Neural cell (in vitro differentiated cells): ENCODE data around the gene SPOCK1. TPM values are rescaled to one million over a fixed set of nuclear protein-coding genes. Genes with fewer than 3 reads are reported as not detected.

ENCODE experiments used
- H2AFZ ChIP-seq: fragments of 200-600, 300-800 bp; sonication (generic), shearing (Covaris generic); 2 replicates; pipeline ENCODE4 v1.6.0; 2014; ENCODE audit warnings: low read depth, mild to moderate bottlenecking, antibody characterized with exemption, low read length, moderate library complexity
- H3F3A ChIP-seq: fragments of 200-600 bp; shearing (Covaris generic); 2 replicates; pipeline ENCODE4 v1.6.1; 2016; ENCODE audit warnings: mild to moderate bottlenecking, moderate library complexity, mixed read lengths, antibody characterized with exemption, low read length; ENCODE audit not compliant: insufficient read depth, poor library complexity, severe bottlenecking
- H3K27ac ChIP-seq: fragments of 200-600, 300-800 bp; sonication (generic), shearing (Covaris generic); 2 replicates; pipeline ENCODE4 v1.5.1; 2014; ENCODE audit warnings: mild to moderate bottlenecking, low read length, moderate library complexity
- H3K27me3 ChIP-seq: fragments of 300-800, 200-600 bp; sonication (generic), shearing (Covaris generic); 2 replicates; pipeline ENCODE4 v1.6.0; 2014; ENCODE audit warnings: mild to moderate bottlenecking, low read depth, low read length, moderate library complexity; ENCODE audit not compliant: insufficient read depth
- H3K36me3 ChIP-seq: fragments of 300-800, 200-600 bp; sonication (generic), shearing (Covaris generic); 2 replicates; pipeline ENCODE4 v1.5.1; 2014; ENCODE audit warnings: mild to moderate bottlenecking, antibody characterized with exemption, low read length, moderate library complexity; ENCODE audit not compliant: insufficient read depth
- H3K4me2 ChIP-seq: fragments of 300-800, 200-600 bp; sonication (generic), shearing (Covaris generic); 2 replicates; pipeline ENCODE4 v1.6.0; 2014; ENCODE audit warnings: mild to moderate bottlenecking, low read length
- H3K4me3 ChIP-seq: fragments of 300-800, 200-600 bp; sonication (generic), shearing (Covaris generic); 2 replicates; pipeline ENCODE4 v1.5.1; 2014; ENCODE audit warnings: mild to moderate bottlenecking, low read length, moderate library complexity
- H3K79me2 ChIP-seq: fragments of 200-600 bp; shearing (Covaris generic); replicated peaks from 2 replicates; pipeline ENCODE4 v1.6.0; 2014; ENCODE audit warnings: mild to moderate bottlenecking, low read length, moderate library complexity; ENCODE audit not compliant: insufficient read depth
- H3K9ac ChIP-seq: fragments of 300-800, 200-600 bp; sonication (generic), shearing (Covaris generic); 2 replicates; pipeline ENCODE4 v1.6.1; 2016; ENCODE audit warnings: mild to moderate bottlenecking, low read length, mixed read lengths
- H3K9me2 ChIP-seq: fragments of 200-600 bp; shearing (Covaris generic); 2 replicates; pipeline ENCODE4 v1.6.1; 2016; ENCODE audit warnings: mild to moderate bottlenecking, low read length, mixed read lengths; ENCODE audit not compliant: insufficient read depth
- H3K9me3 ChIP-seq: fragments of 200-600, 300-800 bp; sonication (generic), shearing (Covaris generic); 2 replicates; pipeline ENCODE4 v1.6.1; 2016; ENCODE audit warnings: mild to moderate bottlenecking, mixed run types, low read length, moderate library complexity, mixed read lengths
- H4K20me1 ChIP-seq: fragments of 200-600 bp; shearing (Covaris generic); 2 replicates; pipeline ENCODE4 v1.6.1; 2016; ENCODE audit warnings: mild to moderate bottlenecking, mixed run types; ENCODE audit not compliant: insufficient read depth
- CTCF ChIP-seq: fragments of 450-650 bp; IDR thresholded peaks from 2 replicates; pipeline ENCODE4 v1.5.1; 2014; ENCODE audit warnings: antibody characterized with exemption, mild to moderate bottlenecking, moderate library complexity; ENCODE audit not compliant: poor library complexity, severe bottlenecking
- EP300 ChIP-seq: fragments of 450-650 bp; conservative IDR thresholded peaks from 2 replicates; pipeline ENCODE4 v1.6.1; 2014; ENCODE audit warnings: antibody characterized with exemption, mild to moderate bottlenecking, moderate library complexity; ENCODE audit not compliant: poor library complexity, severe bottlenecking
- EZH2 ChIP-seq: fragments of 200-600, 300-800 bp; shearing (Covaris generic), sonication (generic); IDR thresholded peaks from 2 replicates; pipeline ENCODE4 v1.6.1; 2014; ENCODE audit warnings: antibody characterized with exemption, low read length, borderline replicate concordance, mild to moderate bottlenecking; ENCODE audit not compliant: insufficient read depth, poor library complexity, severe bottlenecking
- MXI1 ChIP-seq: fragments of 450-650 bp; conservative IDR thresholded peaks from 2 replicates; pipeline ENCODE4 v1.6.1; 2014; ENCODE audit warnings: antibody characterized with exemption, mild to moderate bottlenecking; ENCODE audit not compliant: poor library complexity, severe bottlenecking
- POLR2AphosphoS5 ChIP-seq: IDR thresholded peaks from 2 replicates; pipeline ENCODE4 v1.6.1; 2012
- RAD21 ChIP-seq: fragments of 450-650 bp; conservative IDR thresholded peaks from 2 replicates; pipeline ENCODE4 v1.6.1; 2014; ENCODE audit warnings: antibody characterized with exemption, mild to moderate bottlenecking, moderate library complexity
- REST ChIP-seq: IDR thresholded peaks from 2 replicates; pipeline ENCODE4 v1.6.1; 2012; ENCODE audit warnings: borderline replicate concordance
- SMC3 ChIP-seq: fragments of 450-650 bp; conservative IDR thresholded peaks from 2 replicates; pipeline ENCODE4 v1.6.1; 2014; ENCODE audit warnings: antibody characterized with exemption, mild to moderate bottlenecking, moderate library complexity; ENCODE audit not compliant: poor library complexity
- TAF1 ChIP-seq: IDR thresholded peaks from 2 replicates; pipeline ENCODE4 v1.6.1; 2012; ENCODE audit warnings: low read depth
- polyA plus RNA-seq: library from polyadenylated mRNA; depleted of rRNA; stranded (reverse); fragments of >200 nt; gene quantifications from 2 replicates; pipeline ENCODE4 v1.2.3, GENCODE V29; 2014

The SPOCK1 gene
- polyA plus RNA-seq, 1 donor from 2014 or later, result 33.6 TPM

- H3K9me2 ChIP-seq, result no peaks in the 10 kb centered on the region
- H3K4me3 ChIP-seq, result no peak overlapping the region
- no peaks in the 10 kb centered on the region for H3K27me3 ChIP-seq
- H3K9me3 ChIP-seq, result no peaks in the 10 kb centered on the region
- no peak overlapping the region for H3K27ac ChIP-seq
- no peaks in the 10 kb centered on the region for H3F3A ChIP-seq
- no peak overlapping the region for H2AFZ ChIP-seq
- no peaks in the 10 kb centered on the region for H3K79me2 ChIP-seq
- H3K9ac ChIP-seq, result no peak overlapping the region
- H3K4me2 ChIP-seq, result no peak overlapping the region
- no peaks in the 10 kb centered on the region for H3K36me3 ChIP-seq
- TF ChIP-seq MXI1 (no peak), EP300 (no peak), SMC3 (no peak), CTCF (no peak), REST (no peak), EZH2 (no peak), RAD21 (no peak), TAF1 (no peak), POLR2AphosphoS5 (no peak)
- no peaks in the 10 kb centered on the region for H4K20me1 ChIP-seq
Measured at GRCh38 chr5:137090151-137090550, 409.0 kb downstream of the SPOCK1 start.

- Histone ChIP-seq H3K9me2 (no peaks in the 10 kb centered on the region), H3K4me3 (no peak overlapping the region), H3K36me3 (no peaks in the 10 kb centered on the region), H3K79me2 (no peaks in the 10 kb centered on the region), H3K9me3 (no peaks in the 10 kb centered on the region), H4K20me1 (no peaks in the 10 kb centered on the region), H2AFZ (no peak overlapping the region), H3K4me2 (no peak overlapping the region), H3F3A (no peaks in the 10 kb centered on the region), H3K27me3 (no peaks in the 10 kb centered on the region), H3K9ac (no peak overlapping the region), H3K27ac (no peak overlapping the region)
- TF ChIP-seq MXI1, result no peak
- TF ChIP-seq EP300, result no peak
- no peak for TF ChIP-seq EZH2
- TF ChIP-seq CTCF, result no peak
- no peak for TF ChIP-seq REST
- TF ChIP-seq POLR2AphosphoS5, result no peak
- TF ChIP-seq TAF1, result no peak
- no peak for TF ChIP-seq RAD21
- TF ChIP-seq SMC3, result no peak
Measured at GRCh38 chr5:137088175-137088574, 411.0 kb downstream of the SPOCK1 start.
